ENCODE data around the gene PTPRT. TPM values are rescaled to one million over a fixed set of nuclear protein-coding genes. Genes with fewer than 3 reads are reported as not detected.

The PTPRT gene
- total RNA-seq, 1 donor from 2014 or later = not detected

- Histone ChIP-seq H3K4me3 (no peak overlapping the region), H3K27ac (no peak overlapping the region), H3K27me3 (no peaks in the 10 kb centered on the region), H3K36me3 (no peaks in the 10 kb centered on the region), H3K9me3 (no peaks in the 10 kb centered on the region), H3K4me1 (peaks cover 8% of the 10 kb centered on the region)
- no peak for DNase-seq (ENCODE audit: extremely low spot score in 2 of 2)
- intact Hi-C loops (cut with DNase I) = no loop called here
- no peak for TF ChIP-seq POLR2A (IDR thresholded peaks at IDR 0.05)
- TF ChIP-seq POLR2AphosphoS5 (IDR thresholded peaks at IDR 0.05; ENCODE audit: insufficient read depth in 1 of 2, low read depth in 1 of 2) = no peak
- TF ChIP-seq, protein P1, sequence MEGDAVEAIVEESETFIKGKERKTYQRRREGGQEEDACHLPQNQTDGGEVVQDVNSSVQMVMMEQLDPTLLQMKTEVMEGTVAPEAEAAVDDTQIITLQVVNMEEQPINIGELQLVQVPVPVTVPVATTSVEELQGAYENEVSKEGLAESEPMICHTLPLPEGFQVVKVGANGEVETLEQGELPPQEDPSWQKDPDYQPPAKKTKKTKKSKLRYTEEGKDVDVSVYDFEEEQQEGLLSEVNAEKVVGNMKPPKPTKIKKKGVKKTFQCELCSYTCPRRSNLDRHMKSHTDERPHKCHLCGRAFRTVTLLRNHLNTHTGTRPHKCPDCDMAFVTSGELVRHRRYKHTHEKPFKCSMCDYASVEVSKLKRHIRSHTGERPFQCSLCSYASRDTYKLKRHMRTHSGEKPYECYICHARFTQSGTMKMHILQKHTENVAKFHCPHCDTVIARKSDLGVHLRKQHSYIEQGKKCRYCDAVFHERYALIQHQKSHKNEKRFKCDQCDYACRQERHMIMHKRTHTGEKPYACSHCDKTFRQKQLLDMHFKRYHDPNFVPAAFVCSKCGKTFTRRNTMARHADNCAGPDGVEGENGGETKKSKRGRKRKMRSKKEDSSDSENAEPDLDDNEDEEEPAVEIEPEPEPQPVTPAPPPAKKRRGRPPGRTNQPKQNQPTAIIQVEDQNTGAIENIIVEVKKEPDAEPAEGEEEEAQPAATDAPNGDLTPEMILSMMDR (IDR thresholded peaks at IDR 0.05) = no peak
Measured at GRCh38 chr20:42340368-42340767, 849.3 kb downstream of the PTPRT start.

DNA sequence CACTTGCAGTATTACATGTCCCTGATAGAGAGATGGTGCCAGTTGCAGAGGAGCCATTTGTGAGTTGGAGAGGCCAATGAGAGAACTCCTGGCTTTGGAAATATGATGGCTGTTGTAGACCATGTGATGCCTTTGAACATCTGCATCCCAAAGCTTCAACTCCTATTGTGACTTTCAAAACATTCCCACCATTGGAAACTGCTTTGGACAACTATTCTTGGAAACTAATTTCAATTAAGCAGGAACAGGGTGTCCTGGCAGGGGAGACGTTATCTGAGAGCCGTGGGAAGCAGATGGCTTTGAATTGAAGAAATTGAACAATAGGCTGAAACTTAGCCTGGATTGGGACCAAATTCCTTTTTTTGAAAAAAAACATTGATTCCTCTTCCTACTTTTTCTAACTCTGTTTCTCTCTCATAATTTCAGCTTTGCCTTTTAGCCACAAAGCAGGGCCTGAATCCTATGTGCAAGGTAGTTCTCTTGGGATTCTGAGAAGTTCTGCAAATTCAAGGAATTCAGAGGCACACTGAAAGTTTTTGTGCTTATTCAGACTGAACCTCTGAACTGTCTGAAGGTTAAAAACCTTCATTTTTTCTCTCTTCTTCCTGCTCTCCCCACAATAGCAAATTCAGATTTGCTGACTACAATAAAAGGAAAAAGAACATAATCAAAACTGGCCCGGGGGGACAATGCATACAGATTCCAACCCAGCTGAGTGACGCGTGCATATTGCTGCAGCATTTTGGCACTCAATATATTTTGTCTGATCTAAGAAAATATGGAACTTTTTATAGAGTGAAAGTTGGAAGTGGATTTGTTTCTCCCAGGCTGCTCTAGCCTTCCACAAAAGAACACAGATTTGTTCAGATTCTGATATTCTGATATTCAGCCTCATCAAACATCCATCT is 851.2 kb downstream of the PTPRT start:
- no peak overlapping the region for H3K4me3 ChIP-seq
- H3K27ac ChIP-seq = no peak overlapping the region
- H3K4me1 ChIP-seq = peaks cover 8% of the 10 kb centered on the region
- TF ChIP-seq, protein P1 (IDR thresholded peaks at IDR 0.05) = no peak
- no peak for TF ChIP-seq POLR2A (IDR thresholded peaks at IDR 0.05)
- no peaks in the 10 kb centered on the region for H3K27me3 ChIP-seq
- no peaks in the 10 kb centered on the region for H3K36me3 ChIP-seq
- intact Hi-C loops (cut with DNase I) = no loop called here
- no peak for DNase-seq (ENCODE audit: extremely low spot score in 2 of 2)
- no peaks in the 10 kb centered on the region for H3K9me3 ChIP-seq

DNA sequence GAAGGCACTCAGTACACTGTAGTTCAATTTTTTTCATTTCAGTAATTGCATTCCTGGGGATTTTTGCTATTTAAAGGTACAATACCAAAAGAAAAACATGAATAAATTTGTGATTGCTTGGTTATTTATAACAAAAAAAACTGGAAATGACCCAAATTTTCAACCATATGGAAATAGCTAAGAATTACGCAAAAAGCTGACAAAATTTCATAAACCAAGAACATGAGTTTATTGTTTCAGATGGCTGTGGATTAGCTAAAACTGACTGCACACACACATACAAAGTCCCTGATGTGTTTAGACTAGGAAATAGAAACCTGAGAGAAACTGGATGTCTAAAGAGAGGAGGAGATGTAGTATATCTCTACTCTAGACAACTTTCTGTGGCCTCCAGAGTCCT is 853.1 kb downstream of the PTPRT start:
- no peak overlapping the region for H3K27ac ChIP-seq
- H3K36me3 ChIP-seq = no peaks in the 10 kb centered on the region
- DNase-seq (ENCODE audit: extremely low spot score in 2 of 2) = no peak
- no peak overlapping the region for H3K4me3 ChIP-seq
- H3K4me1 ChIP-seq = peaks cover 8% of the 10 kb centered on the region
- intact Hi-C loops (cut with DNase I) = no loop called here
- no peaks in the 10 kb centered on the region for H3K9me3 ChIP-seq
- TF ChIP-seq POLR2AphosphoS5 (IDR thresholded peaks at IDR 0.05; ENCODE audit: insufficient read depth in 1 of 2, low read depth in 1 of 2) (no peak), POLR2A (IDR thresholded peaks at IDR 0.05) (no peak)
- TF ChIP-seq, protein P1 (IDR thresholded peaks at IDR 0.05) = no peak
- H3K27me3 ChIP-seq = no peaks in the 10 kb centered on the region

- H3K27me3 ChIP-seq = no peaks in the 10 kb centered on the region
- no peak for DNase-seq (ENCODE audit: extremely low spot score in 2 of 2)
- intact Hi-C loops (cut with DNase I) = no loop called here
- no peak for TF ChIP-seq POLR2A (IDR thresholded peaks at IDR 0.05)
- TF ChIP-seq, protein P1 (IDR thresholded peaks at IDR 0.05) = no peak
- no peak for TF ChIP-seq POLR2AphosphoS5 (IDR thresholded peaks at IDR 0.05; ENCODE audit: insufficient read depth in 1 of 2, low read depth in 1 of 2)
- no peak overlapping the region for H3K4me3 ChIP-seq
- no peaks in the 10 kb centered on the region for H3K4me1 ChIP-seq
- H3K27ac ChIP-seq = no peak overlapping the region
- no peaks in the 10 kb centered on the region for H3K36me3 ChIP-seq
- H3K9me3 ChIP-seq = no peaks in the 10 kb centered on the region
Measured at GRCh38 chr20:42319252-42320013, 870.3 kb downstream of the PTPRT start.
